AG10803 (cell line): ENCODE data around the gene THRB.
A peak's percentile ranks its signal among the peaks of the same experiment; 100 is the strongest.

ENCODE experiments used
- DNase-seq: peaks from one replicate; pipeline ENCODE4 v3.0.0; 2010; ENCODE audit warnings: low read depth
- H3K4me3 ChIP-seq: 2 replicates; pipeline ENCODE4 v1.5.1; 2011; ENCODE audit warnings: mild to moderate bottlenecking, low read length, control low read depth
- TF ChIP-seq, protein P1 (sequence below): conservative IDR thresholded peaks from 2 replicates; pipeline ENCODE4 v1.5.1; 2011; ENCODE audit warnings: mild to moderate bottlenecking, low read length, control low read depth, inconsistent platforms

The THRB gene

DNA sequence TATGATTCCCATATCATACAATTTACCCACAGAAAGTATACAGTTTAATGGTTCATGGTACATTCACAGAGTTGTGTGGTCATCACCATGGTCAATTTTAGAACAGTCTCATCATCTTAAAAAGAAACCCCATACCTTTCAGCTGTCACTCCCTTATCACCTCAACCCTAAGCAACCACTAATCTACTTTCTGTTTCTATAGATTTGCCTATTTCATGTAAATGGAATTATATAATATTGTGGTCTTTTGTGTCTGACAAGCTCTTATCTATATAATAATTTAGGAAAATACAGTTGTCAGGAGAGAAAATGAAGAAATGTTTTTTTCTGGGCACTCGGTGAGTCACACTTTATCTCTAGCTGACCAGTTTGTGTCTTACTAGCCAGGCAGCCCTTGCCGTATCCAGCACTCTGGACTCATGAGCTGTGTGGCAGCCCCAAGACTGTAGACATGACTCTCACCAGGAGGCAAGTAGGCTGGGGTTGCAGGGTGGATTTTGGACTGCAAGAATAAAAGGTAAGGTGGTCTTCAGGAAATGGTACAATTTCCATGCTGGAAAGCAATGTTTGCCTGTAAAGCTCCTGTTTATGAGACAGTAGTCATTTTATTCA is 234.6 kb downstream of the THRB start:
- TF ChIP-seq, protein P1, sequence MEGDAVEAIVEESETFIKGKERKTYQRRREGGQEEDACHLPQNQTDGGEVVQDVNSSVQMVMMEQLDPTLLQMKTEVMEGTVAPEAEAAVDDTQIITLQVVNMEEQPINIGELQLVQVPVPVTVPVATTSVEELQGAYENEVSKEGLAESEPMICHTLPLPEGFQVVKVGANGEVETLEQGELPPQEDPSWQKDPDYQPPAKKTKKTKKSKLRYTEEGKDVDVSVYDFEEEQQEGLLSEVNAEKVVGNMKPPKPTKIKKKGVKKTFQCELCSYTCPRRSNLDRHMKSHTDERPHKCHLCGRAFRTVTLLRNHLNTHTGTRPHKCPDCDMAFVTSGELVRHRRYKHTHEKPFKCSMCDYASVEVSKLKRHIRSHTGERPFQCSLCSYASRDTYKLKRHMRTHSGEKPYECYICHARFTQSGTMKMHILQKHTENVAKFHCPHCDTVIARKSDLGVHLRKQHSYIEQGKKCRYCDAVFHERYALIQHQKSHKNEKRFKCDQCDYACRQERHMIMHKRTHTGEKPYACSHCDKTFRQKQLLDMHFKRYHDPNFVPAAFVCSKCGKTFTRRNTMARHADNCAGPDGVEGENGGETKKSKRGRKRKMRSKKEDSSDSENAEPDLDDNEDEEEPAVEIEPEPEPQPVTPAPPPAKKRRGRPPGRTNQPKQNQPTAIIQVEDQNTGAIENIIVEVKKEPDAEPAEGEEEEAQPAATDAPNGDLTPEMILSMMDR = no peak
- no peak for DNase-seq
- H3K4me3 ChIP-seq = no peak overlapping the region

DNA sequence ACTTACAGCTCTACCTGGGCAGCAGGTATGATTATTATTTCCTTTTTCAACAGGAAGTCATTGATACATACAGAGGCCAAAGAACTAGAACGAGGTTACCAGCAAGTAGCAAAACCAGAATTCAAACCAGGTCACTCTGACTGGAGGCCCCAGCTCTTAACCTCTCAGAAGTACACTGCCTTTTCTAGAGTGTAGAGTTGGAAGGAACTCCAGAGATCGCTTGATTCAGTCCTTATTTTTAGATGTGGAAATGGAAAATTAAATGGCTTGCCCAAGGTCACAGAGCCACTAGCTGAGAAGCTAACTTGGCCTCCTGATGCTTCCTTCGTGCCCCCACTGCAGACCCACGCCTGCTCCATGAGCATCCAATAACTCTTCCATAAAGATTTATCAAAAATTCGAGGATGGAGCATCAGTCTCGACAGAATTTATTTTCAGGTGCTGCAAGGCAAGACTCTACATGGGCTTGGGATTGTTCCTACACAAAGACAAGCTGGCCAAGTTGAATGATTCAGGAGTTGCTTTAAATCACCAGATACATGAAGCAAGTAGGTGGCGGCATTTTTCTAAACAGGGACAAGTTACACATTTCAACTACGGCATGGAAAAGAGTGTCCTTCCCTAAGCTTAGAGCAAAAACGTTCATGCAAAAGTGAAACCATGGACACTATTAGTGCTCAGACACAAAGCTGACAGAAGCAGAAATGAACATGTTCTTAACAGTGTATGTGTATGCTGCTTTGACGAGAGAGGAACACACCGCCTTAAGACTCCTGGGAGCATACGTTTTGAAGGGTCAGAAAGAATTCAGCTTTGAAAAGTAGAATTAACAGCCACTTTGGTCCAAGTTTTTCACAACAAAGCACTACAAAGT is 235.7 kb downstream of the THRB start:
- no peak overlapping the region for H3K4me3 ChIP-seq
- TF ChIP-seq, protein P1 = no peak
- DNase-seq = no peak

DNA sequence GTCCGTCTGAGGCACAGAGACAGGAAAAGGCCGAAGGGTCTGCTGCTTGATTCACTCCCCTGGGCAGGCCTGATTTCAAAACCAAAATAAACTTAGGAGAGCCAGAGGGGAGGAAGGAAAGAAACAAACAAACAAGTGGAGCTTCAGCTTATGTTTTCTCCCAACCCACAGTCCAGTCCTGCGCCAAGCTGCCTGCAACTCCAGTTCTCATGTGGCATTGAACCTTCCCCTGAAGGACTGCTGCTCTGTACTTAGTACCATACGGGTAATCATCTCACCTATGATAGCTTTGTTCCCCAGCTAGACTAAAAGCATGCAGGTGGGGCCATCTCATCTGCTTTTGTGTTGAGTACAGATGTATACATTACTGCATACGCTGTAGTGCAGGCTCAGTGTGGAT is 236.4 kb downstream of the THRB start:
- H3K4me3 ChIP-seq = no peak overlapping the region
- DNase-seq = no peak
- TF ChIP-seq, protein P1 = no peak

DNA sequence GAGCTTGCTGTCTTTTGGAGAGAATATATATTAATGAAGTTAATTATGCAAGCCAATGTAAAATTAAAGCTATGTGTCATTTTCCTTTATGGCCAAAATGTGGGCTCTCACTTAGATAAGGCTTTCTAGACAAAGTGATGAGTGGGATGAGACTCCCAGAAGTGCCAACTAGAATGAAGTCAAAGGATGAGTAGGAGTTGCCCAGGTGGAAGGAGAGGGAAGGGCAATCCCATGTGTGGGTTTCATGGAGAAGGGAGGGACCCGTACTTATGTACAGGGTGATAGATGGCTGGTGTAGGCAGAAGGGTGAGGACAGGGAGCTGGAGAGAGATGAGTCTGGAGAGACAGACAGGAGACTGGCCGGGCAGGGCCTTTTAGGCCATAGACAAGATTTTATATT is 239.2 kb downstream of the THRB start:
- no peak overlapping the region for H3K4me3 ChIP-seq
- DNase-seq = no peak
- TF ChIP-seq, protein P1 = no peak

DNA sequence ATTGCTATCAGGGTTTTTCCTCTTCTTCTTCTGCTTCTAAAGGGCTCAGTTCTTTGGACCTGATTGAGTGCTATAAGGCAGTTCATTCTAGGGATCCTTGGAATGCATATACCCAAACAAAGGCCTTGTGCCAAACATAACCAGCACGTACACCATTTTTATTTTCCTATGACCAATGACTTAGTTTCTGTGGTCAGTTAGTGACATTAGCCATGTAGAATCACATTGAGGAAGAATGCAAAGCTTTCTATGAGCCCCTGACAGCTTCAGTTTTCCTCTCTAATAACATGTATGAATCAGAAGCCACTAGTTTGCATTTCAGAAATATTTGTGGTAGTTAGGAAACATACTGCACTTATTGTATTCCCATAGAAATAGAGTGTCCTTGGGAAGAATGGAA is 240.0 kb downstream of the THRB start:
- DNase-seq = peak; percentile 97
- TF ChIP-seq, protein P1 = no peak
- H3K4me3 ChIP-seq = no peak overlapping the region

DNA sequence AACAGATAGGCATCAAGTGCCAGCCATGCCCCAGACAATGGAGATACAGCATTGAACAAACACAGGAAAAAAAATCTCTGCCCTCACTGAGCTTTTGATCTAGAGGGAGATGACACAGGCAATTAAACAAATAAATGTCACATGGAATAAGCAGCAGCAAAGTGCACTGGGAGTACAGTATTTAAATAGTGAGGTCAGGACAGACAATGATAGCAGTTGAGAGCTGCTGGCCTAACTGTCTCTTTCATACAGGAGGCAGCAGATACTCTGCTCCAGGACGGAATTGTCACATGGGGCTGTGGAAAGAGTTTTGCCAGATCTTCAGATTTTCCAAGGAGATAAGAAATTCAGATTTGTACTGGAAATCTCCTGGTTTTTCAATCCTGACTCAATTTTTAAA is 241.3 kb downstream of the THRB start:
- no peak overlapping the region for H3K4me3 ChIP-seq
- no peak for DNase-seq
- TF ChIP-seq, protein P1 = no peak

DNA sequence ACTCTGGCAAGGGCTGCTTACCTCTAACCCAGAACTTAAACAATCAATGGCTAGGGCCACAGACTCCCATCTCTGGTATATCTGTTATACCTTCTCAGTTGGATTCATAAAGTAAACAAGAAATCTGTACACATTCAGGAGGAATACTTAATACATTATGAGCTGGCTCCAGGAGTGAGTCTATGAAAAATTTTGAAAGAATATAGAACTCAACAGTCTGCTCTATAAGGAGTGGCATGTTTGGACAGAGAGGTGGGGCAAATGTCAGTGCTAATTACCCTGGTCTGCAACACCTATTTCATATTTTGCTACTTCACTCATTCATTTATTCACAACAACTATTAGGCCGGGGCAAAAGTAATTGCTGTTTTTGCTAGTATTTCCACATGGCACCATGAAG is 245.1 kb downstream of the THRB start:
- TF ChIP-seq, protein P1 = no peak
- no peak overlapping the region for H3K4me3 ChIP-seq
- DNase-seq = no peak
